ENCODE data around the gene RRAS. TPM values are rescaled to one million over a fixed set of nuclear protein-coding genes. Genes with fewer than 3 reads are reported as not detected.

Gene RRAS
- total RNA-seq, 4 donors from 2014 or later, result 14.0 to 20.2 (median 18.8) TPM

- intact Hi-C loops (cut with DNase I; ENCODE audit: low total_unique reads), result no loop called here
- no peak for TF ChIP-seq CTCF (IDR thresholded peaks at IDR 0.05)
- no peak for TF ChIP-seq POLR2A (IDR thresholded peaks at IDR 0.05)
- H3K4me3 ChIP-seq (ENCODE audit: low read depth, poor library complexity, severe bottlenecking), result no peak overlapping the region
- 84 to 90% methylated on average over 23 to 27 of the region's 27 CpGs for WGBS, 2 donors
- DNase-seq (ENCODE audit: low spot score in 2 of 2), result no peak
Measured at GRCh38 chr19:49686503-49687088, 46.7 kb upstream of the RRAS start.

GRCh38 chr19:49685845-49686332 lies 45.9 kb upstream of the RRAS start:
- intact Hi-C loops (cut with DNase I; ENCODE audit: low total_unique reads), result no loop called here
- TF ChIP-seq POLR2A (IDR thresholded peaks at IDR 0.05), result no peak
- TF ChIP-seq CTCF (IDR thresholded peaks at IDR 0.05), result no peak
- WGBS, 2 donors, result 68 to 70% methylated on average over 23 of the region's 23 CpGs
- no peak for DNase-seq (ENCODE audit: low spot score in 2 of 2)
- H3K4me3 ChIP-seq (ENCODE audit: low read depth, poor library complexity, severe bottlenecking), result no peak overlapping the region

GRCh38 chr19:49684983-49685553 lies 45.1 kb upstream of the RRAS start:
- intact Hi-C loops (cut with DNase I; ENCODE audit: low total_unique reads), result no loop called here
- no peak overlapping the region for H3K4me3 ChIP-seq (ENCODE audit: low read depth, poor library complexity, severe bottlenecking)
- TF ChIP-seq POLR2A (IDR thresholded peaks at IDR 0.05) (no peak), CTCF (IDR thresholded peaks at IDR 0.05) (no peak)
- DNase-seq (ENCODE audit: low spot score in 2 of 2), result no peak
- 76 to 79% methylated on average over 11 to 12 of the region's 13 CpGs for WGBS, 2 donors

- DNase-seq (ENCODE audit: low spot score in 2 of 2), result no peak
- no peak for TF ChIP-seq POLR2A (IDR thresholded peaks at IDR 0.05)
- no peak for TF ChIP-seq CTCF (IDR thresholded peaks at IDR 0.05)
- intact Hi-C loops (cut with DNase I; ENCODE audit: low total_unique reads), result no loop called here
- WGBS, 2 donors, result 79 to 82% methylated on average over 29 to 34 of the region's 35 CpGs
- H3K4me3 ChIP-seq (ENCODE audit: low read depth, poor library complexity, severe bottlenecking), result no peak overlapping the region
Measured at GRCh38 chr19:49684251-49684982, 44.5 kb upstream of the RRAS start.

GRCh38 chr19:49683814-49684250 lies 43.9 kb upstream of the RRAS start:
- intact Hi-C loops (cut with DNase I; ENCODE audit: low total_unique reads), result no loop called here
- H3K4me3 ChIP-seq (ENCODE audit: low read depth, poor library complexity, severe bottlenecking), result no peak overlapping the region
- no peak for DNase-seq (ENCODE audit: low spot score in 2 of 2)
- TF ChIP-seq POLR2A (IDR thresholded peaks at IDR 0.05), result no peak
- TF ChIP-seq CTCF (IDR thresholded peaks at IDR 0.05), result no peak
- 93 to 95% methylated on average over 18 of the region's 18 CpGs for WGBS, 2 donors
